ENCODE data around the gene PIGT.
A peak's percentile ranks its signal among the peaks of the same experiment; 100 is the strongest.

PIGT gene

GRCh38 chr20:45378191-45378590, 37.8 kb upstream of the PIGT start, which contains the start of gene TP53TG5:
Gene TP53TG5, minus strand, starts transcription at chr20:45378325. Its CDS starts 89 bp downstream, at chr20:45378236.
- H3K4me1 ChIP-seq, result peaks cover 7% of the 10 kb centered on the region; the same call in 1 of the 2 replicates
- in situ Hi-C loops (cut with MboI; ENCODE audit: low sequenced_read_pairs), result no loop called here
- DNase-seq (ENCODE audit: low spot score in 2 of 2), result peak in 1 of 2 experiments; percentile 3
- no peaks in the 10 kb centered on the region for H3K27me3 ChIP-seq (ENCODE audit: low read depth)
- H3K4me3 ChIP-seq, result no peak within 1 kb of the TSS
- no peaks in the 10 kb centered on the region for H3K9me3 ChIP-seq
- no peaks in the 10 kb centered on the region for H3K36me3 ChIP-seq (replicated peaks)

- Histone ChIP-seq H3K4me3 (no peak overlapping the region), H3K27me3 (ENCODE audit: low read depth) (no peaks in the 10 kb centered on the region), H3K9me3 (no peaks in the 10 kb centered on the region), H3K36me3 (replicated peaks) (no peaks in the 10 kb centered on the region), H3K4me1 (no peaks in the 10 kb centered on the region)
- no peak for DNase-seq (ENCODE audit: low spot score in 2 of 2)
- in situ Hi-C loops (cut with MboI; ENCODE audit: low sequenced_read_pairs), result no loop called here
Measured at GRCh38 chr20:45387274-45387673, 28.7 kb upstream of the PIGT start.

GRCh38 chr20:45390931-45391330, 25.0 kb upstream of the PIGT start:
- Histone ChIP-seq H3K4me1 (no peaks in the 10 kb centered on the region), H3K36me3 (replicated peaks) (no peaks in the 10 kb centered on the region), H3K27me3 (ENCODE audit: low read depth) (no peaks in the 10 kb centered on the region), H3K4me3 (no peak overlapping the region), H3K9me3 (no peaks in the 10 kb centered on the region)
- DNase-seq (ENCODE audit: low spot score in 2 of 2), result no peak
- in situ Hi-C loops (cut with MboI; ENCODE audit: low sequenced_read_pairs), result no loop called here

- Histone ChIP-seq H3K4me1 (no peaks in the 10 kb centered on the region), H3K9me3 (no peaks in the 10 kb centered on the region), H3K36me3 (replicated peaks) (no peaks in the 10 kb centered on the region), H3K27me3 (ENCODE audit: low read depth) (no peaks in the 10 kb centered on the region), H3K4me3 (no peak overlapping the region)
- in situ Hi-C loops (cut with MboI; ENCODE audit: low sequenced_read_pairs), result no loop called here
- no peak for DNase-seq (ENCODE audit: low spot score in 2 of 2)
Measured at GRCh38 chr20:45391559-45391958, 24.4 kb upstream of the PIGT start.

- no peak for DNase-seq (ENCODE audit: low spot score in 2 of 2)
- Histone ChIP-seq H3K27me3 (ENCODE audit: low read depth) (no peaks in the 10 kb centered on the region), H3K9me3 (no peaks in the 10 kb centered on the region), H3K4me3 (no peak overlapping the region), H3K36me3 (replicated peaks) (no peaks in the 10 kb centered on the region), H3K4me1 (no peaks in the 10 kb centered on the region)
- in situ Hi-C loops (cut with MboI; ENCODE audit: low sequenced_read_pairs), result no loop called here
Measured at GRCh38 chr20:45392733-45393132, 23.2 kb upstream of the PIGT start.

- Histone ChIP-seq H3K36me3 (replicated peaks) (no peaks in the 10 kb centered on the region), H3K4me1 (no peaks in the 10 kb centered on the region), H3K9me3 (peaks cover 4% of the 10 kb centered on the region), H3K27me3 (ENCODE audit: low read depth) (no peaks in the 10 kb centered on the region), H3K4me3 (no peak overlapping the region)
- in situ Hi-C loops (cut with MboI; ENCODE audit: low sequenced_read_pairs), result no loop called here
- no peak for DNase-seq (ENCODE audit: low spot score in 2 of 2)
Measured at GRCh38 chr20:45394221-45395113, 21.5 kb upstream of the PIGT start.

GRCh38 chr20:45395114-45395415, 20.9 kb upstream of the PIGT start:
- Histone ChIP-seq H3K4me1 (no peaks in the 10 kb centered on the region), H3K27me3 (ENCODE audit: low read depth) (no peaks in the 10 kb centered on the region), H3K36me3 (replicated peaks) (no peaks in the 10 kb centered on the region), H3K4me3 (no peak overlapping the region), H3K9me3 (peaks cover 7% of the 10 kb centered on the region)
- in situ Hi-C loops (cut with MboI; ENCODE audit: low sequenced_read_pairs), result no loop called here
- no peak for DNase-seq (ENCODE audit: low spot score in 2 of 2)

- H3K4me3 ChIP-seq, result no peak overlapping the region
- DNase-seq (ENCODE audit: low spot score in 2 of 2), result no peak
- H3K36me3 ChIP-seq (replicated peaks), result no peaks in the 10 kb centered on the region
- in situ Hi-C loops (cut with MboI; ENCODE audit: low sequenced_read_pairs), result no loop called here
- H3K4me1 ChIP-seq, result no peaks in the 10 kb centered on the region
- peaks cover 25% of the 10 kb centered on the region for H3K9me3 ChIP-seq
- no peaks in the 10 kb centered on the region for H3K27me3 ChIP-seq (ENCODE audit: low read depth)
Measured at GRCh38 chr20:45399018-45399417, 16.9 kb upstream of the PIGT start.

- H3K4me3 ChIP-seq, result no peak overlapping the region
- H3K4me1 ChIP-seq, result no peaks in the 10 kb centered on the region
- H3K36me3 ChIP-seq (replicated peaks), result no peaks in the 10 kb centered on the region
- H3K27me3 ChIP-seq (ENCODE audit: low read depth), result no peaks in the 10 kb centered on the region
- DNase-seq (ENCODE audit: low spot score in 2 of 2), result no peak
- in situ Hi-C loops (cut with MboI; ENCODE audit: low sequenced_read_pairs), result no loop called here
- H3K9me3 ChIP-seq, result peaks cover 25% of the 10 kb centered on the region
Measured at GRCh38 chr20:45400346-45401031, 15.5 kb upstream of the PIGT start.

GRCh38 chr20:45402946-45403345, 13.0 kb upstream of the PIGT start:
- Histone ChIP-seq H3K4me1 (peaks cover 6% of the 10 kb centered on the region), H3K36me3 (replicated peaks) (no peaks in the 10 kb centered on the region), H3K9me3 (peaks cover 25% of the 10 kb centered on the region), H3K4me3 (no peak overlapping the region), H3K27me3 (ENCODE audit: low read depth) (no peaks in the 10 kb centered on the region)
- no peak for DNase-seq (ENCODE audit: low spot score in 2 of 2)
- in situ Hi-C loops (cut with MboI; ENCODE audit: low sequenced_read_pairs), result no loop called here

- DNase-seq (ENCODE audit: low spot score in 2 of 2), result no peak
- no peaks in the 10 kb centered on the region for H3K27me3 ChIP-seq (ENCODE audit: low read depth)
- H3K36me3 ChIP-seq (replicated peaks), result peaks cover 11% of the 10 kb centered on the region
- H3K4me1 ChIP-seq, result peaks cover 7% of the 10 kb centered on the region
- H3K9me3 ChIP-seq, result peaks cover 22% of the 10 kb centered on the region
- in situ Hi-C loops (cut with MboI; ENCODE audit: low sequenced_read_pairs), result no loop called here
- no peak overlapping the region for H3K4me3 ChIP-seq
Measured at GRCh38 chr20:45404438-45404837, 11.5 kb upstream of the PIGT start.

- Histone ChIP-seq H3K4me3 (peak overlapping the region; percentile 69), H3K4me1 (peaks cover 7% of the 10 kb centered on the region), H3K36me3 (replicated peaks) (peaks cover 23% of the 10 kb centered on the region), H3K27me3 (ENCODE audit: low read depth) (no peaks in the 10 kb centered on the region), H3K9me3 (peaks cover 12% of the 10 kb centered on the region)
- DNase-seq (ENCODE audit: low spot score in 2 of 2), result peak in 1 of 2 experiments; percentile 45
- in situ Hi-C loops (cut with MboI; ENCODE audit: low sequenced_read_pairs), result no loop called here
Measured at GRCh38 chr20:45405571-45406259, 10.2 kb upstream of the PIGT start.

- DNase-seq (ENCODE audit: low spot score in 2 of 2), result peak; percentile 56 to 92
- in situ Hi-C loops (cut with MboI; ENCODE audit: low sequenced_read_pairs), result no loop called here
Measured at GRCh38 chr20:45406260-45407066, 9.5 kb upstream of the PIGT start.

More at GRCh38 chr20:45406260-45407066, 9.5 kb upstream of the PIGT start:
- Histone ChIP-seq H3K36me3 (replicated peaks) (peaks cover 29% of the 10 kb centered on the region), H3K4me1 (peaks cover 7% of the 10 kb centered on the region), H3K27me3 (ENCODE audit: low read depth) (no peaks in the 10 kb centered on the region), H3K4me3 (peak overlapping the region; percentile 69), H3K9me3 (peaks cover 6% of the 10 kb centered on the region; the same call in 1 of the 2 replicates)
